Left cardiac atrium (tissue), 4 donors: ENCODE results near the gene ISY1. TPM values are rescaled to one million over a fixed set of nuclear protein-coding genes. Genes with fewer than 3 reads are reported as not detected.
"Not testable (repeated sequence)": the region's sequence is repeated elsewhere in the genome, so short reads cannot be mapped to it uniquely, and the experiment has no call there.

Experiments used
- ATAC-seq, 2 donors: fragments of 200-7000 bp; cut with Tn5 transposase; one replicate each; pipeline ENCODE4 v1.9.1; 2020; ENCODE audit warnings: mild to moderate bottlenecking in 2 of 2, moderate library complexity in 2 of 2
- DNase-seq: peaks from one replicate; pipeline ENCODE4 v3.0.0-alpha.2; 2020
- intact Hi-C, 2 donors: fragments of 100-400 bp; cut with DNase I; formaldehyde crosslinking; loops; one replicate each; pipeline versions ENCODE4 v1.14.1 to v1.15.1; 2022 to 2023
- total RNA-seq, 2 donors: library from RNA; stranded (reverse); fragmentation: NEBNext Ultra II Directional; extraction: Animal tissue kit (Norgen Biotek cat#: 25700); gene quantifications; one replicate each; pipeline ENCODE4 v1.2.1, GENCODE V29; 2021
- donor health status: DM: no; HTN: yes; CAD: no.
- donor health status: DM: no; HTN: yes; CAD: no; lungs with severe emphysema.
- donor health status: DM: yes; HTN: yes; CAD: no.
- donor health status: Dilated cardiomyopathy.

Gene ISY1
- total RNA-seq, 2 donors from 2014 or later = 23.3 to 28.3 TPM

GRCh38 chr3:129176051-129176450 is 15.2 kb upstream of the ISY1 start:
- no peak for ATAC-seq
- intact Hi-C loops = no loop called here
- DNase-seq = no peak

- ATAC-seq (no peak), DNase-seq (no peak)
- intact Hi-C loops = no loop called here
Observed at GRCh38 chr3:129173725-129174124, 12.9 kb upstream of the ISY1 start.

GRCh38 chr3:129173206-129173605 is 12.3 kb upstream of the ISY1 start:
- intact Hi-C loops = no loop called here
- DNase-seq (no peak), ATAC-seq (no peak)

GRCh38 chr3:129166579-129167332 is 5.9 kb upstream of the ISY1 start:
- ATAC-seq = no peak
- DNase-seq = no peak

GRCh38 chr3:129165594-129165993 is 4.7 kb upstream of the ISY1 start:
- intact Hi-C loops, ATAC-seq: not testable (repeated sequence)

More at GRCh38 chr3:129166579-129167332, 5.9 kb upstream of the ISY1 start:
- intact Hi-C loops = no loop called here

GRCh38 chr3:129164500-129164899 is 3.6 kb upstream of the ISY1 start:
- intact Hi-C loops = no loop called here
- DNase-seq (no peak), ATAC-seq (no peak)

More at GRCh38 chr3:129165594-129165993, 4.7 kb upstream of the ISY1 start:
- not testable (repeated sequence) for DNase-seq

- ATAC-seq = no peak
- intact Hi-C loops = no loop called here
- no peak for DNase-seq
Observed at GRCh38 chr3:129162729-129163579, 2.1 kb upstream of the ISY1 start.

- DNase-seq (no peak), ATAC-seq (peak in 1 of 2 donors; percentile 9)
- intact Hi-C loops = no loop called here
Observed at GRCh38 chr3:129161860-129162271, 1.0 kb upstream of the ISY1 start.

GRCh38 chr3:129144786-129145185 is 16.1 kb downstream of the ISY1 start:
- intact Hi-C loops = no loop called here
- DNase-seq = no peak
- no peak for ATAC-seq

- intact Hi-C loops, DNase-seq, ATAC-seq: not testable (repeated sequence)
Observed at GRCh38 chr3:129141011-129141410, 19.9 kb downstream of the ISY1 start.

- ATAC-seq (no peak), DNase-seq (no peak)
- intact Hi-C loops = no loop called here
Observed at GRCh38 chr3:129139911-129140310, 21.0 kb downstream of the ISY1 start.

GRCh38 chr3:129136275-129136674 is 24.6 kb downstream of the ISY1 start:
- intact Hi-C loops, DNase-seq, ATAC-seq: not testable (repeated sequence)

GRCh38 chr3:129132097-129132866 is 28.6 kb downstream of the ISY1 start:
- DNase-seq (no peak), ATAC-seq (peak; percentile 73 to 91)
- intact Hi-C loops = no loop called here

- intact Hi-C loops = no loop called here
- no peak for DNase-seq
- ATAC-seq = peak; percentile 16 to 54
Observed at GRCh38 chr3:129131465-129132088, 29.3 kb downstream of the ISY1 start.

GRCh38 chr3:129130291-129130813 is 30.5 kb downstream of the ISY1 start:
- DNase-seq = no peak
- no peak for ATAC-seq
- intact Hi-C loops = no loop called here

- no peak for ATAC-seq
- intact Hi-C loops = no loop called here
Observed at GRCh38 chr3:129128357-129129155, 32.3 kb downstream of the ISY1 start.

GRCh38 chr3:129126726-129127280 is 34.1 kb downstream of the ISY1 start:
- ATAC-seq (no peak), DNase-seq (no peak)
- intact Hi-C loops = no loop called here

More at GRCh38 chr3:129128357-129129155, 32.3 kb downstream of the ISY1 start:
- DNase-seq = no peak
